HG03175 (cell line): Measurements from ENCODE around the gene SMARCC2.
A peak's percentile ranks its signal among the peaks of the same experiment; 100 is the strongest.

ENCODE experiments used
- ATAC-seq: cut with Tn5 transposase; IDR thresholded peaks from one replicate; pipeline ENCODE4 v1.9.1; 2021; ENCODE audit warnings: mild to moderate bottlenecking, moderate library complexity; ENCODE audit not compliant: unreplicated experiment

SMARCC2 gene

DNA sequence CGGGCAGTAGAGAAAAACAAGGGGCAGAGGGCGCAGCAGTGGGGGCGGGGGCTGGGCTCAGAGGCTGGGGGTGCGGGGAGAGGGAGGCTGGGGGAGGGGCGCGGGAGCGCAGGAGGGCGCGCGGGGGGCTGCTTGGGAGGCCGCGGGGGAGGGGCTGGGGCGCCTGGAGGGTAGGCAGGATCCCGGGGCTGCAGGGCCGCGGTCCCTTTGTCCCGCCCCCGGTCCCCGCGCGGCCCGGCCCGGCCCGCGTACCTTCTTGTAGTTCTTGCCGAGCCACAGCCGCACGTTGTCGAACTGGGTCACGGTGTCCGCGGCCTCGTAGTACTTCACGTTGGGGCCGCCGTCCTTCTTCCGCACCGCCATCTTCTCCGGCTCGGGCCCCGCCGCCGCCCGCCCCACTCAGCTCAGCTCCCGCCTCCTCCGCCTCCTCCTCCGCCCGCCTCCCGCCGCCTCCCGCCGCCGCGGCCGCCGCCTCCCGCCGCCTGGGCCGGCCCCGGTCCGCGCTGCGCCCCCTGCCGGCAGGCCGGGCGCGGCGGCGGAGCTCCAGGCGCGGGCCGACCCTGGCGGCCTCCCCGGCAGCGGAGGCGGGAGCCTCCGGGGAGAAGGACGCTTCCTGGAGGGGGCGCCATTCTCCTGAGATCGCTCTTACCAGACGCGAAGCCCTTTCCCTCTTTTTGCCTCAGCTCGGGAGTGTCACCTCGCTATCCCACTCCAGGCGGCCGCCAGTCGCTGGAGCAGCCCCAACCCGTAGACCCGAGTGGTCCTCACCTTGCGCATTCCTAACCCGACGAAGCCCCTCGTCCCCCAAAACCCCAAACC, at the start of gene SMARCC2:
SMARCC2 (minus strand) TSS at position 385 of the 819 bp plus-strand sequence; CDS start at position 363, 22 bp downstream.
- peak; percentile 73 for ATAC-seq

DNA sequence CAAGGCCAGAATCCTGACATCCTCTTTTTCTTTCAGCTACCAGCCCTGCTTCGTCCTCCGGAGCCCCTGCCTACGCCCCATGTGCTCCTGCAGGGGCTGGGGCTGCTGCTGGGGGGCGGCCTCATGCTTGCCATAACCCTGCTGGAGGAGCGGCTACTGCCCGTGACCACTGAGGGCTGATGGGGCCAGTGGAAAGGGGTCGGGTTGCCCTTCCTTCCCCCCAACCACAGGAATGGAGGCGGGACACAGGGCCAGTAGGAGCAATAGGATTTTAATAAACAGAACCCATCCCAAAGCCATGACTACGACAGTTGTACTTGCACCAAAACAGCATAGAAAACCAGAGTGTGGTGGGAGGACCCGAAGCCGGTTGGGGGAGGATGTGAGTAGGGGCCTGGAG, 48.3 kb upstream of the SMARCC2 start:
- no peak for ATAC-seq

DNA sequence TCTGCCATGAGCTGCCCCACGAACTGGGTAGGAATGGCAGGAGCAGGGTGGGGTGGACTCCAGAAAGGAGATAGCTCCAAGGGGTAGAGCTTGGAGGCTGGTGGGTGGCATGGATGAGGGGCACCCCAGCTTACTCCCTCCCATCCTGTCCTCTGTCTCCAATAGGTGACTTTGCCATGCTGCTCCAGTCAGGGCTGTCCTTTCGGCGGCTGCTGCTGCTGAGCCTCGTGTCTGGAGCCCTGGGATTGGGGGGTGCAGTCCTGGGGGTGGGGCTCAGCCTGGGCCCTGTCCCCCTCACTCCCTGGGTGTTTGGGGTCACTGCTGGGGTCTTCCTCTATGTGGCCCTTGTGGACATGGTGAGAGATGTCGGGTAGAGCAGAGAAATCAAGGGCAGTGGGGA, 47.7 kb upstream of the SMARCC2 start:
- ATAC-seq: no peak

DNA sequence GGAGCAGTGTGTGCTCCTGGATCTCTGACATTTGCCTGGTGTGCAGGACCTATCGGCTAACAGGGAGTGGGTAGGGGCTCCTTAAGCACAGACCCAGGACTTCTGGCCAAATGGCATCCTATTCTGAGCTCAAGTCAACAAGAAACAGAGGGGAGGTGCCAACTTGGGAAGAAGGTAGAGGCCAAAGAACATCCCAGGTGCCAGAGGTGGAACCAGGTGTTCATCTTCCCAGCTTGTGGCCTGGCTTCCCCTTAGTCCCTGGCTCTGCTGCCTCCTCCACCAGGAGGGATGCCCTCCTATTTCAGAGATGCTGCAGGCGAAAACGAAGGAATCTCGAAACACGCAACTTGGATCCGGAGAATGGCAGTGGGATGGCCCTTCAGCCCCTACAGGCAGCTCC, 46.8 kb upstream of the SMARCC2 start:
- ATAC-seq: no peak

DNA sequence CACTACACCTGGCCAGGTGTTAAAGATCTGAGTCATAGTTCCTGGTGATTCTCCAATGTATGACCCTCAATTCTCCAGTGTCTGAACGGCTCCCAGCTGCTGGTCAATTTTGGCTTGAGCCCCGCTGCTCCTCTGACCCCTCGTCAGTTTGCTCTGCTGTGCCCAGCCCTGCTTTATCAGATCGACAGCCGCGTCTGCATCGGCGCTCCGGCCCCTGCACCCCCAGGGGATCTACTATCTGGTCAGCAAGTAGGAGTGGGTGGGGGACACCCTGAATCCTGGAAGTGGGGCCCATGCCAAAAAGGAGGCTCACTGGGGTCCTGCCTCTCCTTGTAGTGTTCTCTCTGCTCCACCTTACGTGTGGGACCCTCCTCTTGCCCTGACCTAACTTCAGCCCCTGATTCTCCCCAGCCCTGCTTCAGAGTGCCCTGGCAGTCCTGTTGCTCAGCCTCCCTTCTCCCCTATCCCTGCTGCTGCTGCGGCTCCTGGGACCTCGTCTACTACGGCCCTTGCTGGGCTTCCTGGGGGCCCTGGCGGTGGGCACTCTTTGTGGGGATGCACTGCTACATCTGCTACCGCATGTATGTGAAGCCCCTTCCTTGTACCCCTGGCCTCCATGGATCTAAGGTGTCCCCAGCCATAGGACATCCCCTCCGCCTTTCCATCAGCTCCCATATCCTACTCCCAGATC, 45.6 kb upstream of the SMARCC2 start:
- no peak for ATAC-seq

DNA sequence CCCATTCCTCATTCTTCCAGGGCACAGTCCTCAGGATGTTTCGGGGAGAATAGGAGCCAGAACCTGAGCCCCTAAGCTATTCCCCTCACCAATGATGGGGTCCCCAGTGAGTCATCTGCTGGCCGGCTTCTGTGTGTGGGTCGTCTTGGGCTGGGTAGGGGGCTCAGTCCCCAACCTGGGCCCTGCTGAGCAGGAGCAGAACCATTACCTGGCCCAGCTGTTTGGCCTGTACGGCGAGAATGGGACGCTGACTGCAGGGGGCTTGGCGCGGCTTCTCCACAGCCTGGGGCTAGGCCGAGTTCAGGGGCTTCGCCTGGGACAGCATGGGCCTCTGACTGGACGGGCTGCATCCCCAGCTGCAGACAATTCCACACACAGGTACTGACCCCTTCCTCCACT, 41.9 kb upstream of the SMARCC2 start:
- ATAC-seq: no peak

DNA sequence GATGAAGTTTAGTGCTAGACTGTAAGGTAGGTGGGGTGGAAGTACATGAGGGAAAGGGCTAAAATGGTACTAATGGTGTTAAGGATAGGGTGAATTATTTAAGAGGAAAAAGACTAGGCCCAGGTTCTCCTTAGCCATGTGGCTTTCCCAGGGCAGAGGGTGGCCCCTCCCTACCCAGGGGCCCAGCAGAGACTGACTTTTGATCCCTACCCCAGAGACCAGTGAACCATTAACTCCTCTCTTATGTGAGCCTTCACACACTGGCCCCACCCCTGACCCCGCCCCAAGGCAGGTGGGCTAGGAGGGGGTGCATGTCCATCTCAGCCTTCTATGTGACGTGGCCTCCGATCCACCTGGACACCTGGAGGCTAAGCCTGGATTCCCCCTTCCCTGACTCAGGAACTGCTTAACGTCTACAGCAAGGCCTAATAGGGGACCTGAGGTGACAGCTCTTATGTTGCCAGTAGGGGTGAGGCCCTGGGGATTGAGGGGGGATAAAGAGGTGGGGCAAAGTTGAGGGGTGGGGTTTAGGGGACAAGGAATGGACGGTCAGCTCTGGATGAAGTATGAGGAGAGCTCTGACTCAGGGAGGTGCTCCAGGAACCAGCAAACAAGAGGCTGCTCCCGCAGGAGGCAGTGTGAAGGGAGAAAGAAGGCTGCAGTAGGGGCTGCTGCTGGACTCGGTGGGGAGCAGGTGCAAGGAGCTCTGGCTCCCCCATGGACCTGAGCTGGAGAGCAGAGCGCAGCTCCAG, 41.3 kb upstream of the SMARCC2 start:
- ATAC-seq: no peak

DNA sequence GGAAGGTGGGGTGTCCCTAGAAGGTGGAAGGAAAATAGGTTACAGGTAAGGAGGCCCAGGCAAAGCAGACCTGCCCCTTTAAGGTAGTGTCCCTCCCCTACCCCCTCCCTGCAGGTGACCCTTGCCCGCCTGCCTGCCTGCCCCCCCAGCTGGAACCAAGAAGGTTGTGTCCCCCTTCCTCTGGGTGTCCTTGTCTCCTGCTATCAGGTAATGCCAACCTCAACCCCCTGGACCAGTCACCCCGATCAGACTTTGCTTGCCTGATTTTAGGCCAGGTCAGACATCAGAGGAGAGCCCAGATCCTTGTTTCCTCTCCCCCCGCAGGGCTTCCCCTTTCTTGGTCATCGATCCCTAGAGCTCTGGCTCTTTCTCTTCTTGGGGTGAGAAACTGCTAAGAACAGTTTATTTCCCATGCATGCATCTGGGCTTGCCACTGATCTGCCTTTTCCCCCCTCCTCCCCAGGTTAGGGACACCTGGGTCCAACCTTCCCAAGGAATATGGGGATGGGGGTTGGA, 40.7 kb upstream of the SMARCC2 start, which contains the start of gene SLC39A5:
SLC39A5 (plus strand) TSS at position 136 of the 516 bp plus-strand sequence. CDS start 1,224 bp downstream, outside the sequence.
- ATAC-seq: no peak

DNA sequence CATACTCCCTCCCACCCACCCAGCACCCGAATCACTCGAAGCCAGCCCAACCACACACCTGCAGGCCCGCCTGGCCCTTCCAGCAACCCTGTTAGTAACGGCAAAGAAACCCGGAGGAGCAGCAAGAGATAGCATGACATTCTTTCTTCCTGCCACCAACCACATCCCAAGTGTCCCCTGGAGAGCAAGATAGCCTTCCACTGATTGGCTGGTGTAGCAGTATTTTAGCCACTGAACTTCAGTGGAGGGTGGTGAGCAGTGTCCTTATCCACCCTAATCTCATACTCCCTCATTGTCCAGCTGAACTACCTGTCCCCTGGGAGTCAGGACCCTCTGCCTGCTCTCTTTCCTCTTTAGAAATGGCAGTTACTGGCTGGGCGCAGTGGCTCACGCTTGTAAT, 39.8 kb upstream of the SMARCC2 start:
- ATAC-seq: no peak

DNA sequence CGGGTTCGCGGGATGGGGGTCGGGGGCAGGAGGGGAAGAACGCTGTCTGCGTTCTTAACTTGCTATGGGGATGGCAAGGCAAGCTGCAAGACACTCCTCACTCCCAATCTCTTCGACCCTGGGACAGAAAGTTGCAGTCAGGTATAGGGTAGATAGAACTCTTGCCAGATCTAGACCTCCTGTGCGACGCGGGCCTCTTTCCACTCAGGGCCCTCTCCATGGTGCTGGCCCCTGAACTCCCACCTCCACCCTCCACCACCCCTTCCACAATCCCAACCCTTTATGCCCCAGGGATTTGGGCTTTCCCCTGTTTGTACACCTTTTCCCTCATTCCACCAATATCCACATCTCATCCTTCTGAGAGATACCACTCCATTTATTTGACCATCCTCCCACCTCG, 35.7 kb upstream of the SMARCC2 start:
- ATAC-seq: no peak

DNA sequence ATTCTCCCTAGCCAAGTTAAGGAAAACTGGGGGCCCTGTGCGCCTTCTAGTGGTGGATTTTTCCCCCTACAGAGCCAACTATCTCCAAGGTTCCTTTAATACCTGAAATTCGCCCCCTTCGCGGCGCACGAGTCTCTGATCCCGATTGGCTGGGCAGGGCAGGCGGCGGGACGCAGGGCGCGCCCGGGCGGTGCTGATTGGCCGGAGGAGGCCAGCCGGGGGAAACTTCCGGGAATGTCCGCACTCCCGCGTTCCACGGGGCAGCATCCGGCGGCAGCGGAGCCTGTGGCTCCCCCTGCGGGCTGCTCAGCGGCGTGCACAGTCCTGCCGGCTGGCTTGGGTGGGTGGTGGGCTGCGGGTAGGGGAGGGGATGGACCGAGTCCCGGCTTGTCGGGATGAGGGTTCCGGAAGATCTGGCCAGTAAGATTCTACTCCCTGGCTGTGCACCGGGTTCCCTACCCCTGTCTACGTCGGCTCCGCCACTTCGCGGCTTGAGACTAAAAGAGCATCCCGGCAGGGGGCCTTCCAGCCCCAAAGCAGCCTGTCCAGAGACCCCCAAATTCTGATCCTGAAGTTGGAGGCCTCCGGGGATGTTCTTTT, 34.9 kb upstream of the SMARCC2 start, which contains the start of gene NABP2:
NABP2 (plus strand) TSS at position 241 of the 600 bp plus-strand sequence. CDS start 515 bp downstream, outside the sequence.
- ATAC-seq: peak; percentile 73

DNA sequence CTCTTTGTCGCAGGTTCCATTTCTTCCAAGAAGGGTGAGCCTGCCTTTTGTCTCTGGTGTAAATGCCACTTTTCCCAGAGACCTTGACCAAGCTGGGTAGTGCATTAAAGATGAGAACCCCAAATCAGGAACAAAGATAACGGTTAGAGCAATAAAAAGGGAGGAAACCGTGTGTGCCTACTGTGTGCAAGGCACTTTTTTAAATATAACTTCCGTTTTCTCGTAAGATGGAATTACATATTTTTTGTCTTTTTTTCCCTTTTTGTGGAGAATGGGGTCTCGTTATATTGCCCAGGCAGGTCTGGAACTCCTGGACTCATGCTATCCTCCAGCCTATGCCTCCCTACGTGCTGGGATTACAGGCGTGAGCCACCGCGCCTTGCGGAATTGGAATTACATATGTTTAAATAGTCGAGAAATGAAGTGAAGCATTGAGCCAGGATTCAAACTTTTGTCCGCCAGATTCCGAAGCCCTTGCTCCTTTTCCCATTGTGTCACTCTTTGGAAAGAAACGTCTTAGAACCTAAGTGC, 34.4 kb upstream of the SMARCC2 start:
- no peak for ATAC-seq

DNA sequence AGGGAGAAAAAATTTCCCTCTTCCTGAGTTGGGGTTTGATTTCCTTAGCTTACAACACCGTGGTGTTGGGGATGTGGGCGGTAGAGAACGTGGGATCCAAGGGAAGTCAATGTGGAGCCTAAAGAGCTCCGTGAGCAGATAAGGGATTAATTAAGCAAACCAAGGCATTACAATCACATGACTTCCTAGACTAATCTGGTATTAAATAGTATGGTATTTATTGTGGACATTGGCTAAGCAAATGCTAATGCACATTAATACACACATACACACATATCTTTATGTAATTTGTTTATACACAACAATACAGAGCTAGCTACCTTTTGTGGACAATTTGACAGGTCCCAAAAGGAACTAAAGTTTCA, 33.2 kb upstream of the SMARCC2 start:
- ATAC-seq: no peak

DNA sequence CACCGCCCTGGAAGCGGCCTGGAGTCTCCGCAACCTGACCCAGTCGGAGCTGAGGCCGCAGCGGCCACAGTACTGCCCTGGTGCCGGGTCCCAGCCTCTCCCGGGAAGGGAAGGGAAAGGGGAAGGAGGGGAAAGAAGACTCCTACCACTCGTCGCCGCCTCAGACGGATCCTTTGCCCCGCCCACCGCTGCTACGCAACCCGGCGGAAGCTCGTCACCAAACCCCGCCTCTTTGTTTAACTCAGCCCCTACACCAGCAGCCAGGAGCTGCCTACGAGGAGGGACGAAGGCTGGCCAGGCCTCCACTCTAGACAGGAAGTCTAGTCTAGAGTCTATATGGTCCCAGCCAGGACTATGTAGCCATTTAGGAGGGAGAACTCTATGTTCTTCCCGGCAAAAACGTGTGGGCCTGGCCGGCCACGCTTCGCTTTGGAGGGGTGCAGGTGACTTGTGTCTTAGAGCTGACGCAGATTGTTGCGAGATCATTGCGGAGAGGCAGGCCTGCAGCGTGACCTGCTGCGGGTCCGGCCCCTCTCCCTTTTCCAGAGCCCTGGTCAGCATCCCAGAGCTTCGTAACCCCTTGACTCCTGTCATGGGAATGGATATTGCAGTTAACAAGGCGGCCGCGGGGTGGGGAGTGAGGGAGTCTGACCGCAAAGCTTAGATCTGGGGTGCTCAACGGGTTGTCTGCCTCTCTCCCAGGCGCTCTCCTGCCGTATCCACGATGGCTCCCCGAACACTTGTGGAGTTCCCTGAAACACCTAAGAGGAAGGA, 32.7 kb upstream of the SMARCC2 start, which contains the start of gene RNF41:
RNF41 (minus strand) TSS at position 166 of the 774 bp plus-strand sequence. CDS start 7,875 bp downstream, outside the sequence.
- peak; percentile 84 for ATAC-seq

DNA sequence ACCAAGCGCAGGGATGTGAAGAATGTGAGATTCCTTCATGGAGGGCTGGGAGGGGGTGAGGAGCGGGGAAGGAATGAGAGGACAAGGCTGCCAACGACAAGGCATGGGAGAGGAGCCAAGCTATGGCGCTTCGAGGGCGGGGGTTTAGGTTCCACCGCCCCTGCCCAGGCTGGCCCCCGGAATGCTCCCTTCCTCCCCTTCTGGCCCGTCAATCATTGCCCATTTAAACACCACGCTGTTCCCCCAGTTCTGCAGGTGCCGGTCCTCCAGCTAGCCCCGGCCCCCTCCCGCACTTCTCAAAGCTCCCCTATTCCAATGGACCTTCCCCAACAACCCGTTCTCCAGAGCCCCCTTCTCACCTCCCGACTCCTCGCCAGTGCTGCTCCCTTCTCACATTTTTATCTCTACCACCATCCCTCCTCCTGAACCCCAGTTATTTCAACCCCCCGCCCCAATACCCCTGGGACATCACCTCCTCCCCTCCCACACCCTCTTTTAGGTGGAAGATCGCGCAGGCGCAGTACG, 32.0 kb upstream of the SMARCC2 start:
- peak; percentile 24 for ATAC-seq

DNA sequence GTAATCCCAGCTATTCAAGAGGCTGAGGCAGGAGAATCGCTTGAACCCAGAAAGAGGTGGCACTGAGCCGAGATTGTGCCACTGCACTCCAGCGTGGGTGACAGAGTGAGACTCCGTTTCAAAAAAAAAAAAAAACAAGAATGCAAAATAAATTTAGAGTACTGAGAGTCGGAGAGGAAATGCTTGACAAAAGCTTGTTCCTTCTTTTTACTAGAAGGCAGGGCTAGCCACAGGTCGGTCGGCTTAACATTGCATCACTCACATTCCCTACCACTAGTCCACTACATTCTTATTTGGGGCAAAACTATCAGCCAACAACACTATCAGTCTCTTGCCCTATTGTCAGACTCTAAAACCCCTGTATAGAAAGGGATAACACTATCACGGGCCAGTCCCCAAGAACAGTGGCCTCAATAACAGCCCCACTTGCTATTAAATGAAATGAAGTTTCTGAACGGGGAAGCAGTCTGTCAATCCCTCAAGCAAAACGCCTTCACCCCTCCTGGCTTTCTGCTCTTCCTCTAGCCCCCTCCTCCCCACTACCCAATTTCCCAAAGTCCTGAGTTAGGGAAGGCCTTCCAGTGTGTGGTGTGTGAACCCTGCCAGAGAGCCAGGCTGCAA, 31.4 kb upstream of the SMARCC2 start:
- ATAC-seq: no peak

DNA sequence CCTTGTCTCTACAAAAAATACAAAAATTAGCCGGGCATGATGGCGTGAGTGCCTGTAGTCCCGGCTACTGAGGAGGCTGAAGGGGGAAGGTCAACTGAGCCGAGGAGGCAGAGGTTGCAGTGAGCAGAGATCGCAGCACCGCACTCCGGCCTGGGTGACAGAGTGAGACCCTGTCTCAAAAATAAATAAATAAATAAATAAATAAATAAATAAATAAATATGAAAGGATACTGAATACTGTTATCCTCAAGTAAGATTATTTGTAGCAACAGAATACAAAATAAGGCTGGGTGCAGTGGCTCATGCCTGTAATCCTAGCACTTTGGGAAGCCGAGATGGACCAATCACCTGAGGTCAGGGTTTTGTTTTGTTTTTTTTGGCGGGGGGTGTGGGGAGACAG, 30.6 kb upstream of the SMARCC2 start:
- ATAC-seq: no peak

DNA sequence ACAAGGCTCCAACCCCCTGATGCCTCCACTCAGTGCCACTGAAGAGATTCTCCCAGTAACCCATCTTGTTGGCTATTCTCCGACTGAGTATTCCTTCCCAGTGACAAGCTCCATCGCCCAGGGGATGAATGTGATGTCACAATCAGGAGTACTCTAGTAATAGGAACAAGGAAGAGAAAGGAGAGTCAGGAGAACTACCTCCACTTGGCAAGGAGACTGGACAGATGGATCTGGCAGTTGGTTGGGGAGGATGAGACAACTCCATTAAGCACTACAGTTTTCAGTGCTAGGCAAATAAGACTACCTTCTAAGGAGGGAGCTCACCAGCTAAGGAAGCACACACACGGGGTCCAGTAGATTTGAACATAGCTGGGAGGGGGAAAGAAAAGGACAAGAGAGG, 27.2 kb upstream of the SMARCC2 start:
- ATAC-seq: no peak

DNA sequence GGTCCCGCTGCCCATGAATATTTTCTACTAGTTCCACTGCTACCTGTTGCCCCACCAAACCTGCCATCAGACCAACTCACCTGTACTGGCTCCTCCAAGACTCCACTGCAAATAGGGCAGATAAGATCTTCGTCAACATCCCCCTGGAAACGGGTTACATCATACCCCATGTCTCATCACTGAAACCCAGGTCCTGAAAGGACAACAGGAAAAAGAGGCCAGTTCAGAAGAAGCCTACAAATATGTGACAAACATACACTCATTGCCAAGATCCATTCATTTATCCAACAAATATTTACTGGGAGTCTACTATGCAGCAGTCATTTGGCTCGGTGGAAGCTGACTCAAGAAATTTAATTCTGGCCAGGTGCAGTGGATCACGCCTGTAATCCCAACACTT, 24.6 kb upstream of the SMARCC2 start:
- ATAC-seq: no peak
